ENCODE data around the gene OTUB1.
A peak's percentile ranks its signal among the peaks of the same experiment; 100 is the strongest.
"Not testable (repeated sequence)": the region's sequence is repeated elsewhere in the genome, so short reads cannot be mapped to it uniquely, and the experiment has no call there.

The OTUB1 gene

GRCh38 chr11:64026575-64027205 lies 40.5 kb downstream of the OTUB1 start:
- DNase-seq: no peak

- DNase-seq: no peak
Measured at GRCh38 chr11:64027651-64028397, 41.6 kb downstream of the OTUB1 start.

- no peak for DNase-seq
Measured at GRCh38 chr11:64028398-64029115, 42.3 kb downstream of the OTUB1 start.

- no peak for DNase-seq
Measured at GRCh38 chr11:64029773-64030172, 43.5 kb downstream of the OTUB1 start.

GRCh38 chr11:64031001-64031400 lies 44.8 kb downstream of the OTUB1 start:
- DNase-seq: no peak

- no peak for DNase-seq
Measured at GRCh38 chr11:64032050-64032449, 45.8 kb downstream of the OTUB1 start.

GRCh38 chr11:64034411-64034811 lies 48.2 kb downstream of the OTUB1 start:
- no peak for DNase-seq

GRCh38 chr11:64035081-64035524 lies 48.9 kb downstream of the OTUB1 start:
- no peak for DNase-seq

- no peak for DNase-seq
Measured at GRCh38 chr11:64035576-64035975, 49.3 kb downstream of the OTUB1 start, which contains the start of gene FLRT1. TSS of gene FLRT1 (plus strand) at chr11:64035931. CDS start at chr11:64116268, 80,337 bp downstream.

- DNase-seq: peak; percentile 29
Measured at GRCh38 chr11:64036087-64037026, 50.1 kb downstream of the OTUB1 start.

- no peak for DNase-seq
Measured at GRCh38 chr11:64037027-64037634, 50.9 kb downstream of the OTUB1 start.

GRCh38 chr11:64038500-64038899 lies 52.3 kb downstream of the OTUB1 start:
- DNase-seq: no peak

- DNase-seq: no peak
Measured at GRCh38 chr11:64039012-64039665, 52.9 kb downstream of the OTUB1 start.

GRCh38 chr11:64040684-64041322 lies 54.6 kb downstream of the OTUB1 start:
- DNase-seq: no peak

- DNase-seq: no peak
Measured at GRCh38 chr11:64041846-64042245, 55.6 kb downstream of the OTUB1 start.

GRCh38 chr11:64042301-64042700 lies 56.1 kb downstream of the OTUB1 start:
- no peak for DNase-seq

GRCh38 chr11:64043545-64043944 lies 57.3 kb downstream of the OTUB1 start:
- DNase-seq: no peak

GRCh38 chr11:64044730-64045393 lies 58.6 kb downstream of the OTUB1 start:
- no peak for DNase-seq

GRCh38 chr11:64045700-64046099 lies 59.5 kb downstream of the OTUB1 start:
- DNase-seq: no peak

- DNase-seq: not testable (repeated sequence)
Measured at GRCh38 chr11:64047373-64047772, 61.1 kb downstream of the OTUB1 start.

All from HCEC 1CT (cell line).